Activated naive CD8-positive, alpha-beta T cell treated with anti-CD3 and anti-CD28 coated beads, Interleukin-2, amount 10 ng/mL, durations not matched to agents 7 days and 5 days (primary cell): Measurements from ENCODE around the gene MKNK1. TPM values are rescaled to one million over a fixed set of nuclear protein-coding genes. Genes with fewer than 3 reads are reported as not detected.
"Not testable (repeated sequence)": the region's sequence is repeated elsewhere in the genome, so short reads cannot be mapped to it uniquely, and the experiment has no call there.

Experiments used
- ATAC-seq: fragments of 150-1000 bp; cut with Tn5 transposase; one replicate; pipeline ENCODE4 v1.10.0; 2021; ENCODE audit warnings: low read depth, moderate library complexity
- POLR2A ChIA-PET: fragments of 350-600 bp; sonication (Branson Sonifier 250); formaldehyde crosslinking; loops from one replicate; lab custom pipeline; 2021; ENCODE audit warnings: antibody characterized with exemption; lab: Charles Lee
- DNase-seq: peaks from one replicate; pipeline ENCODE4 v3.0.0; 2021
- H3K27ac Mint-ChIP-seq: one replicate; pipeline ENCODE4 v1.8.0; 2022; ENCODE audit warnings: mild to moderate bottlenecking, mixed read lengths
- H3K27me3 Mint-ChIP-seq: one replicate; pipeline ENCODE4 v1.8.0; 2022; ENCODE audit warnings: mild to moderate bottlenecking, moderate library complexity, mixed read lengths
- H3K36me3 Mint-ChIP-seq: one replicate; pipeline ENCODE4 v1.8.0; 2021; ENCODE audit warnings: mild to moderate bottlenecking, mixed read lengths
- H3K4me1 Mint-ChIP-seq: one replicate; pipeline ENCODE4 v1.8.0; 2021; ENCODE audit warnings: mixed read lengths
- H3K4me3 Mint-ChIP-seq: one replicate; pipeline ENCODE4 v1.8.0; 2022; ENCODE audit warnings: mild to moderate bottlenecking, moderate library complexity, mixed read lengths
- H3K9me3 Mint-ChIP-seq: one replicate; pipeline ENCODE4 v1.8.0; 2021; ENCODE audit warnings: mixed read lengths
- total RNA-seq, 2 experiments: library from RNA; stranded (reverse); gene quantifications; one replicate each; pipeline ENCODE4 v1.2.3, GENCODE V29; 2021

MKNK1 gene
- total RNA-seq = 10 to 100 TPM; 65.4 to 70.2 TPM

GRCh38 chr1:46603858-46604549, at the start of gene MKNK1:
Gene MKNK1, minus strand, starts transcription at chr1:46604268. Its CDS starts 20,941 bp downstream, at chr1:46583327.
- Mint-ChIP-seq H3K4me1 (peaks cover 52% of the 10 kb centered on the region), H3K27me3 (no peaks in the 10 kb centered on the region), H3K27ac (peak within 1 kb of the TSS; percentile 81), H3K4me3 (peak within 1 kb of the TSS; percentile 90), H3K36me3 (peaks cover 38% of the 10 kb centered on the region), H3K9me3 (no peaks in the 10 kb centered on the region)
- POLR2A ChIA-PET = interaction anchor here (0.7 to 4.8 kb wide), 13 partner anchors 8 to 115 kb away, joined by 3 to 91 read pairs (median 10); partner anchors contain the start of genes ATPAF1, EFCAB14, KNCN and MOB3C
- DNase-seq (peak; percentile 98), ATAC-seq (peak; percentile 89)

GRCh38 chr1:46653405-46653958, 49.4 kb upstream of the MKNK1 start:
- ATAC-seq (no peak), DNase-seq (no peak)
- Mint-ChIP-seq H3K36me3 (peaks cover 53% of the 10 kb centered on the region), H3K4me1 (peaks cover 2% of the 10 kb centered on the region), H3K27me3 (no peaks in the 10 kb centered on the region), H3K4me3 (no peak overlapping the region), H3K9me3 (peaks cover 9% of the 10 kb centered on the region), H3K27ac (no peak overlapping the region)
- POLR2A ChIA-PET = no interaction called here

DNA sequence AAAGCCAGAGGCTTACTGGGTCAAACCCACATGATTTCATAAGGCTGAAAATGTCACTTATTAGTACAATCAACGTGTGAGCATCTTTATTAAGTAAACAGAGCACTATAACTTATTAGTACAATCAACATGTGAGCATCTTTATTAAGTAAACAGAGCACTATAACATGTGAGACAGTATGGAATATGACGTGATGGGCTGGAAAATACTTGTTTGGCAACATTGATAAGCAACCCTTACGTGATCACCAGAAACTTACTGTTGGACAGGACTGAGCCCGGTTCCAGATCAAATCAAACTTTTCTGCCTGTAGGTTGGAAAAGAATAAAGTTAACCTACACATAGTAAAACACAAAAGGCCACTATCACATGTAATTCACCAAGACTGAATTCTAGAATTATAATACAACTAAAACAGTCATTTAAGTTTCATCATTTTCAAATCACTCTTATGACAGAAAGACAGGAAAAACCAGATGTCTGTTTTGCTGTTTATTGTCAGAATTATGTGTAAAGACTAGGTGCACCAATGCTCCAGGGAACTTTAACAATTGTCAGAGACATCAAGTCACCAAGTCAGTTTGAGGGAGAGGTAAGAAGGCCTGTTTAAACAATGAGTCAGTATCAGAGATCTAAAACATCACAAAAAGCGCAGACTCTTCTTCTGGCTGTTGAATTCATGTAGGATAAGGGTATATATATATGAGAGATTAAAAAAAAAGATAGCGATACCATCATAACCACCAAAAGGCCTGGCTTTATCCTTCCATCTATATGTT, 48.4 kb upstream of the MKNK1 start:
- POLR2A ChIA-PET = no interaction called here
- H3K9me3 Mint-ChIP-seq = peaks cover 10% of the 10 kb centered on the region
- no peak overlapping the region for H3K4me3 Mint-ChIP-seq
- DNase-seq (no peak), ATAC-seq (no peak)
- no peak overlapping the region for H3K27ac Mint-ChIP-seq
- no peaks in the 10 kb centered on the region for H3K4me1 Mint-ChIP-seq
- no peaks in the 10 kb centered on the region for H3K27me3 Mint-ChIP-seq
- H3K36me3 Mint-ChIP-seq = peaks cover 52% of the 10 kb centered on the region

DNA sequence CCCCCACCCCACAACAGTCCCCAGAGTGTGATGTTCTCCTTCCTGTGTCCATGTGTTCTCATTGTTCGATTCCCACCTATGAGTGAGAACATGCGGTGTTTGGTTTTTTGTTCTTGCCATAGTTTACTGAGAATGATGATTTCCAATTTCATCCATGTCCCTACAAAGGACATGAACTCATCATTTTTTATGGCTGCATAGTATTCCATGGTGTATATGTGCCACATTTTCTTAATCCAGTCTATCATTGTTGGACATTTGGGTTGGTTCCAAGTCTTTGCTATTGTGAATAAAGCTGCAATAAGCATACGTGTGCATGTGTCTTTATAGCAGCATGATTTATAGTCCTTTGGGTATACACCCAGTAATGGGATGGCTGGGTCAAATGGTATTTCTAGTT, 47.1 kb upstream of the MKNK1 start:
- POLR2A ChIA-PET, H3K4me3 Mint-ChIP-seq, H3K4me1 Mint-ChIP-seq: not testable (repeated sequence)

GRCh38 chr1:46650491-46650890, 46.4 kb upstream of the MKNK1 start:
- Mint-ChIP-seq H3K27ac (no peak overlapping the region), H3K4me3 (no peak overlapping the region), H3K4me1 (no peaks in the 10 kb centered on the region), H3K36me3 (peaks cover 56% of the 10 kb centered on the region), H3K9me3 (peaks cover 14% of the 10 kb centered on the region), H3K27me3 (no peaks in the 10 kb centered on the region)
- POLR2A ChIA-PET = no interaction called here
- ATAC-seq (no peak), DNase-seq (no peak)

More for the DNA sequence above, 47.1 kb upstream of the MKNK1 start:
- H3K27me3 Mint-ChIP-seq, DNase-seq, ATAC-seq, H3K27ac Mint-ChIP-seq: not testable (repeated sequence)
- H3K36me3 Mint-ChIP-seq = peaks cover 62% of the 10 kb centered on the region
- H3K9me3 Mint-ChIP-seq = peaks cover 14% of the 10 kb centered on the region

- Mint-ChIP-seq H3K27me3 (no peaks in the 10 kb centered on the region), H3K4me1 (no peaks in the 10 kb centered on the region), H3K27ac (no peak overlapping the region), H3K36me3 (peaks cover 50% of the 10 kb centered on the region), H3K9me3 (peaks cover 11% of the 10 kb centered on the region), H3K4me3 (no peak overlapping the region)
- DNase-seq (no peak), ATAC-seq (no peak)
- POLR2A ChIA-PET = no interaction called here
These were observed 45.7 kb upstream of the MKNK1 start for GRCh38 chr1:46649764-46650163.

DNA sequence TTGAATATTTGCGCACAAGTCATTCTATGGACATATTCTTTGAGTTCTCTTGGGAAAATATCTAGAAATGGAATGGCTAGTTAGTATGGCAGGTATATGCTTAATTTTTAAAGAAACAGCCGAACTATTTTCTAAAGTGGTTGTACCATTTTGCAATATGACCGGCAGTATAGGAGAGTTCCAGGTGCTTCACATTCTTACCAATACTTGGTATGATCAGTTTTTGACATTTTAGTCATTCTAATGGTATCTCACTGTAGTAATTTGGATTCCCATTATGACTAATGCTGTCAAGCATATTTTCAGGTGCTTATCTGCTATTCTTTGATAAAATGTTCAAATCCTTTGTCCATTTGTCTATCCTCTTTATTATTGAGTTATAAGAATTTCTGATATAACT, 43.5 kb upstream of the MKNK1 start:
- ATAC-seq (no peak), DNase-seq (no peak)
- H3K4me3 Mint-ChIP-seq = no peak overlapping the region
- peaks cover 9% of the 10 kb centered on the region for H3K9me3 Mint-ChIP-seq
- H3K36me3 Mint-ChIP-seq = peaks cover 45% of the 10 kb centered on the region
- H3K27me3 Mint-ChIP-seq = no peaks in the 10 kb centered on the region
- H3K27ac Mint-ChIP-seq = no peak overlapping the region
- no peaks in the 10 kb centered on the region for H3K4me1 Mint-ChIP-seq
- POLR2A ChIA-PET = no interaction called here

DNA sequence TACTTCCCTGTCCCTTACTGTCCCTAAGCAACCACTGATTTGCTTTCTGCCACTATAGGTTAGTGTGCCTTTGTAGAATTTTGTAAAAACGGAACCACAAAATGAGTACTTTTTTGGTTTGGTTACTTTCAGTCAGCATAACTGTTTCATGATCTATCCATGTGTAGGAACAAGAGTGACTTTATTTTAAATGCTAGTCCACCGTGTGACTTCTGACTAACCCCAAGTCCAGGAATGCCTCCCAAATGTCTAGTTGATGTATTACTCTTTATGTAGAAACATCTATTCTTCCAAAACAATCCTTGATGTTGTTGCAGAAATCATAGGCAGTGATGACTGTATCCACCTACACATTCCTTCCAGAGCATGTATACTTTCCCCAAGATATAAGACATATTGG, 42.8 kb upstream of the MKNK1 start:
- H3K4me3 Mint-ChIP-seq = no peak overlapping the region
- no peak for ATAC-seq
- H3K27me3 Mint-ChIP-seq = no peaks in the 10 kb centered on the region
- H3K9me3 Mint-ChIP-seq = peaks cover 9% of the 10 kb centered on the region
- H3K27ac Mint-ChIP-seq = no peak overlapping the region
- POLR2A ChIA-PET = no interaction called here
- peaks cover 45% of the 10 kb centered on the region for H3K36me3 Mint-ChIP-seq
- H3K4me1 Mint-ChIP-seq = no peaks in the 10 kb centered on the region
- DNase-seq = no peak

DNA sequence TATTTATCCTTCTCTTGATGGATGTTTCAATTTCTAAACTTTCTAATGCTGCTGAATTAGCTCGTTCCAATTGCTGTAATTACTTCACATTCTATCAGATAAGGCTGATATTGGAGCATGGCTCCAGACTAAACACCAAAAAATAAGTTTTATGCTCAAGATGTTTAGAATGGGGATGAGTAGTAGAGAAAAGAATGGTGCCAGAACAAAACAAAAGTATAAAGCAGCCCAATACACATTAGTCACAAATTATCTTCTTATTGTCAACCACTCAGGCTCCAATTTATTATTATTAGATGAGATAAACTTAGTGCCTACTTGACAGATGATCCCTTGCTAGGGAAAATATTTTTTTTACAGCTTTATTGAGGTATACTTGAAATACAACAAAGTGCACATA, 42.3 kb upstream of the MKNK1 start:
- no peaks in the 10 kb centered on the region for H3K27me3 Mint-ChIP-seq
- POLR2A ChIA-PET = no interaction called here
- peaks cover 9% of the 10 kb centered on the region for H3K9me3 Mint-ChIP-seq
- H3K36me3 Mint-ChIP-seq = peaks cover 44% of the 10 kb centered on the region
- DNase-seq = no peak
- ATAC-seq = no peak
- H3K4me1 Mint-ChIP-seq = no peaks in the 10 kb centered on the region
- H3K4me3 Mint-ChIP-seq = no peak overlapping the region
- no peak overlapping the region for H3K27ac Mint-ChIP-seq

DNA sequence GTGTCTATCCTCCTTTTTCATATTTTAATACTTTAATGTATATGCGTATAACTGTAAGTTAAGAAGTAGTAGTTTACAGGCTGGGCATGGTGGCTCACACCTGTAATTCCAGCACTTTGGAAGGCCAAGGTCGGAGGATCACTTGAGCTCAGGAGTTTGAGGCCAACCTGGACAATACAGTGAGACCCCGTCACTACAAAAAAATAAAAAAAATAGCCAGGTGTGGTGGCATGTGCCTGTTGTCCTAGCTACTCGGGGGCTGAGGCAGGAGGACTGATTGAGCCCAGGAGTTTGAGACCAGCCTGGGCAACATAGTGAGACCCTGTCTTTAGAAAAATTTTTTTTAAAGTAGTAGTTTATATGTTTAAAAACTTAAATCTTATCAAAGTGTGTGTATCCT, 41.7 kb upstream of the MKNK1 start:
- ATAC-seq (no peak), DNase-seq (no peak)
- Mint-ChIP-seq H3K4me1 (no peaks in the 10 kb centered on the region), H3K27me3 (no peaks in the 10 kb centered on the region), H3K4me3 (no peak overlapping the region), H3K36me3 (peaks cover 42% of the 10 kb centered on the region), H3K27ac (no peak overlapping the region), H3K9me3 (peaks cover 9% of the 10 kb centered on the region)
- POLR2A ChIA-PET = interaction anchor here (1.2 kb wide), 1 partner anchor 32 kb away, joined by 3 read pairs; no protein-coding TSS in a partner anchor

DNA sequence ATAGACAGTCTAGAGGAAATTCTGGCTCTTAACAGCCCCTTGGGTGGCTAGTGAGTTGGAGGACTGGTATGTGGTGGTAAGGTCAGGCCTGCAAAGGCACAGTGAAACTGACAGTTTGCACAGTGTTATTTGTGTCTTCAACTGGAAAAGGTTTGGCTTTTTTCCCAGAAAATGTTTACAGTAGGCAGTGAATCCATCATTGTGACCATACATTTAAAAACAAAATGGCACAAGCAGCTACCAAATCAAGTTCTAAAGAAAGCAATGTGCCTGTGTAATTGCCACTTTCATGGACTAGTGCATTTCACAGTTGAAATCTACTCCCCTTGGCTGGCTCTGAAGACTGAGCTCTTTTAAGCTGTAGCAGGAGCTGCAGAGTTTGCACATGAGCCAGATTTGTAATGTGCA, 39.3 kb upstream of the MKNK1 start:
- no peak overlapping the region for H3K4me3 Mint-ChIP-seq
- no peaks in the 10 kb centered on the region for H3K4me1 Mint-ChIP-seq
- no peak for DNase-seq
- H3K27ac Mint-ChIP-seq = no peak overlapping the region
- H3K36me3 Mint-ChIP-seq = peaks cover 23% of the 10 kb centered on the region
- POLR2A ChIA-PET = interaction anchor here (0.8 kb wide), 1 partner anchor 418 kb away, joined by 3 read pairs; no protein-coding TSS in a partner anchor
- peaks cover 4% of the 10 kb centered on the region for H3K9me3 Mint-ChIP-seq
- no peak for ATAC-seq
- no peaks in the 10 kb centered on the region for H3K27me3 Mint-ChIP-seq

DNA sequence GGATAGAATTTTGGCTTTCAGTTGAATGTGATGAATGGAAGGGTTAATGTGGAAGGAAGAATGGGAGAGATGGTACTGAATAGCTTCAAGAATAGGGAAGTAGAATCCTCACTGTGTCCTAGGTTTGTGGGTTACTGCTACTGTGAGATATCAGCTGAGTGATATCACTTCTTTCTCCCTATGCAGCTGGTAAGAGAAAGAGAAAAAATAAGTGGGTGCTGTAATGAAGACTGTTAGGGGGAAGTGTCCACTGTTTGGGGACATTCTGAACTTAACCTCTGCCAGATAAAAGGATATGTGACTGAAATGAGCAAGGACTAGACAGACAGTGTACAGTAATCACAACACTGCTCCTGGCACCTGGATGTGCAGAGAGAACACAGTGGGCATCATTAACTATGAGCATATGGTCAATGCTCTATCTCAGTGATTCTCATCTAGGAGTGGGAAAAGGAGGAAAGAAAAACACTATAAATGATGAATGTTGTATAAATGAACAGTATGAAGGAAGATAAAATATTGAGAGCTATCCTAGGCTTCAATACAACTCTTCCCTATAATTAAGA, 38.1 kb upstream of the MKNK1 start:
- H3K9me3 Mint-ChIP-seq = peaks cover under 1% of the 10 kb centered on the region
- H3K27me3 Mint-ChIP-seq = no peaks in the 10 kb centered on the region
- H3K36me3 Mint-ChIP-seq = peaks cover 18% of the 10 kb centered on the region
- no peak for DNase-seq
- H3K4me1 Mint-ChIP-seq = no peaks in the 10 kb centered on the region
- POLR2A ChIA-PET = no interaction called here
- ATAC-seq = no peak
- no peak overlapping the region for H3K4me3 Mint-ChIP-seq
- no peak overlapping the region for H3K27ac Mint-ChIP-seq

GRCh38 chr1:46639547-46639946, 35.5 kb upstream of the MKNK1 start:
- H3K27ac Mint-ChIP-seq = no peak overlapping the region
- no peaks in the 10 kb centered on the region for H3K27me3 Mint-ChIP-seq
- no peaks in the 10 kb centered on the region for H3K4me1 Mint-ChIP-seq
- POLR2A ChIA-PET = no interaction called here
- H3K9me3 Mint-ChIP-seq = no peaks in the 10 kb centered on the region
- peaks cover 8% of the 10 kb centered on the region for H3K36me3 Mint-ChIP-seq
- no peak overlapping the region for H3K4me3 Mint-ChIP-seq
- DNase-seq (no peak), ATAC-seq (no peak)
